ENCODE data around the gene RAB25.
A peak's percentile ranks its signal among the peaks of the same experiment; 100 is the strongest.
"Not testable (repeated sequence)": the region's sequence is repeated elsewhere in the genome, so short reads cannot be mapped to it uniquely, and the experiment has no call there.

Gene RAB25

GRCh38 chr1:156064615-156065014 lies 3.7 kb downstream of the RAB25 start:
- Histone ChIP-seq H3K4me2 (peak overlapping the region in 7 of 11 experiments; percentile 19 to 56 (median 38); a peak in 10 of 22 replicates), H3K27ac (no peak overlapping the region; a peak in 1 of 22 replicates)
- no peak for TF ChIP-seq Cebpa-rat (IDR thresholded peaks at IDR 0.05)

GRCh38 chr1:156065212-156065611 lies 4.3 kb downstream of the RAB25 start:
- no peak overlapping the region for H3K4me3 ChIP-seq
- H4K20me1 ChIP-seq, result peaks cover 0 to 5% (median 0%) of the 10 kb centered on the region in 11 experiments; a peak in 1 of 22 replicates
- TF ChIP-seq Cebpa-rat (IDR thresholded peaks at IDR 0.05), result no peak
- peak overlapping the region in 10 of 11 experiments; percentile 0 to 56 (median 26); a peak in 12 of 22 replicates for H3K4me2 ChIP-seq
- no peak overlapping the region for H3K27ac ChIP-seq
- no peaks in the 10 kb centered on the region for H3K27me3 ChIP-seq
- no peaks in the 10 kb centered on the region for H3K36me3 ChIP-seq
- H3K4me1 ChIP-seq, result peaks cover 21 to 40% (median 28%) of the 10 kb centered on the region in 10 experiments
- no peaks in the 10 kb centered on the region for H3K9me3 ChIP-seq (replicated peaks in 1 of 11)
- H3K9ac ChIP-seq, result peak overlapping the region in 2 of 11 experiments; percentile 13 to 27; a peak in 1 of 22 replicates

More at GRCh38 chr1:156064615-156065014, 3.7 kb downstream of the RAB25 start:
- H4K20me1 ChIP-seq, result no peaks in the 10 kb centered on the region; a peak in 1 of 22 replicates
- no peaks in the 10 kb centered on the region for H3K36me3 ChIP-seq
- no peaks in the 10 kb centered on the region for H3K9me3 ChIP-seq (replicated peaks in 1 of 11)
- peak overlapping the region in 2 of 11 experiments; percentile 13 to 27; a peak in 1 of 22 replicates for H3K9ac ChIP-seq
- H3K27me3 ChIP-seq, result no peaks in the 10 kb centered on the region
- H3K4me3 ChIP-seq, result no peak overlapping the region
- peaks cover 16 to 34% (median 22%) of the 10 kb centered on the region in 10 experiments for H3K4me1 ChIP-seq

GRCh38 chr1:156065871-156066270 lies 4.9 kb downstream of the RAB25 start:
- Histone ChIP-seq H3K36me3 (no peaks in the 10 kb centered on the region), H3K27me3 (no peaks in the 10 kb centered on the region), H4K20me1 (peaks cover 0 to 5% (median 0%) of the 10 kb centered on the region in 11 experiments; a peak in 1 of 22 replicates), H3K4me1 (peaks cover 21 to 45% (median 34%) of the 10 kb centered on the region in 10 experiments), H3K4me3 (no peak overlapping the region), H3K27ac (no peak overlapping the region), H3K4me2 (peak overlapping the region in 9 of 11 experiments; percentile 0 to 56 (median 26); a peak in 9 of 22 replicates), H3K9ac (no peak overlapping the region), H3K9me3 (replicated peaks in 1 of 11) (no peaks in the 10 kb centered on the region)
- TF ChIP-seq Cebpa-rat (IDR thresholded peaks at IDR 0.05), result no peak

- no peak overlapping the region for H3K4me2 ChIP-seq
- no peaks in the 10 kb centered on the region for H3K9me3 ChIP-seq (replicated peaks in 1 of 11)
- TF ChIP-seq Cebpa-rat (IDR thresholded peaks at IDR 0.05), result no peak
- 0 out of 22 replicates have a peak overlapping the region, but pooled peaks of 1 of the 11 experiments have one; percentile 6 for H3K9ac ChIP-seq
- H4K20me1 ChIP-seq, result peaks cover 0 to 7% (median 0%) of the 10 kb centered on the region in 11 experiments; a peak in 2 of 22 replicates
- H3K4me3 ChIP-seq, result no peak overlapping the region
- no peak overlapping the region for H3K27ac ChIP-seq
- peaks cover 12 to 51% (median 42%) of the 10 kb centered on the region in 10 experiments; a peak in 18 of 20 replicates for H3K4me1 ChIP-seq
- H3K36me3 ChIP-seq, result peaks cover 0 to under 1% (median 0%) of the 10 kb centered on the region in 11 experiments; a peak in 5 of 22 replicates
- H3K27me3 ChIP-seq, result no peaks in the 10 kb centered on the region
These were observed 6.3 kb downstream of the RAB25 start for GRCh38 chr1:156067262-156067661.

DNA sequence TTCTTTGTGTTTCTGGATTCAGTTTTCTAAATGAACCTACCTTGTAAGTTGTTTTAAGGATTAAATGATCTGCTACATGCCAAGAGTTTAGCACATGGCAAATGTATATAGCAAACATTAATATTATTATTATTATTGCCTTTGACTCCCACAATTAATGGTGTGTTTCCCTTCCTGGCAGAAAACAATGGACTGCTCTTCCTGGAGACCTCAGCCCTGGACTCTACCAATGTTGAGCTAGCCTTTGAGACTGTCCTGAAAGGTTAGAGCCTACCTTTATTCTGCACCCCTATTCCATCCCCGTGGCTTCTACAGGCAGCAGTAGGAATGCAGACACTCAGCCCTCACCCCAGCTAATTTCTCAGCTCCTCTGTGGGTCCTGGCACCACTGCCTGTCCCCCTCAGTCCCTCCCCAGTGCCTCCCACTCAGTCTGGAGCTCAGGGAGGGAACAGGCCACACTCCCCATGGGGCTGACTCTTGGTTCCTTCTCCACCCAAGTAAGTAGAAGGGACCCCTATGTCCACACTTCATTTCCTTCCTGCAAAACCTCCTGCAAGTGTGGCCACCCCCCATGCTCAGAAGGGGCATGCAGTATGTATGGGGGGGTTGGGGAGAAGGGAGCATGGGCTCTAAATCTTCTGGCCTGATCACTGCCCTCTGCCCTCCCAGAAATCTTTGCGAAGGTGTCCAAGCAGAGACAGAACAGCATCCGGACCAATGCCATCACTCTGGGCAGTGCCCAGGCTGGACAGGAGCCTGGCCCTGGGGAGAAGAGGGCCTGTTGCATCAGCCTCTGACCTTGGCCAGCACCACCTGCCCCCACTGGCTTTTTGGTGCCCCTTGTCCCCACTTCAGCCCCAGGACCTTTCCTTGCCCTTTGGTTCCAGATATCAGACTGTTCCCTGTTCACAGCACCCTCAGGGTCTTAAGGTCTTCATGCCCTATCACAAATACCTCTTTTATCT lies 8.8 kb downstream of the RAB25 start:
- Histone ChIP-seq H3K4me1 (peaks cover 15 to 66% (median 50%) of the 10 kb centered on the region in 10 experiments), H3K36me3 (peaks cover 0 to 22% (median 18%) of the 10 kb centered on the region in 11 experiments; a peak in 14 of 22 replicates), H3K4me3 (no peak overlapping the region), H3K27me3 (no peaks in the 10 kb centered on the region), H3K4me2 (peak overlapping the region; percentile 2 to 58 (median 55); a peak in 20 of 22 replicates), H4K20me1 (peaks cover 0 to 27% (median 9%) of the 10 kb centered on the region in 11 experiments; a peak in 13 of 22 replicates), H3K9ac (peak overlapping the region in 3 of 11 experiments; percentile 4 to 37 (median 33); a peak in 2 of 22 replicates), H3K9me3 (replicated peaks in 1 of 11) (no peaks in the 10 kb centered on the region), H3K27ac (peak overlapping the region in 3 of 11 experiments; percentile 15 to 28 (median 19); a peak in 3 of 22 replicates)
- TF ChIP-seq Cebpa-rat (IDR thresholded peaks at IDR 0.05), result no peak

DNA sequence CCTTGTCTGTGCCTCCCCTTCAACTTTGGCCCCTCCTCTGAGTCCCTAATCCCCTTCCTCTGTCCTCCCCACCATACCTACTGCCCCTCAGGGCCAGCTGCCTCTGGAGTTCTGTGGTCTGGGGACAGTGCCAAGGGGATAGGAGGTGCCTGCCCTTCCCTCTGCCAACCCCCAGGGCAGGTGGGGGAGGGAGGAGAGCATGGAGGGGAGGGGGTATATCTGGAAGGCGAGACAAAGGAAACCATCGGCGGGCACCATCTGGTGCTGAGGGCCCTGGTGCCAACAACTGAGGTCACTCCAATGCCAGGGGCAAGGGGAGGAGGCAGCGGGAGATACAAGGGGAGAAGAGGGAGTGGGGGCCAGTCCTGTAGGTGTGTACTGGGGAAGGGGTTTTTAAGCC lies 9.6 kb downstream of the RAB25 start:
- Histone ChIP-seq H3K4me2 (peak overlapping the region; percentile 2 to 58 (median 55); a peak in 16 of 22 replicates), H3K4me1 (peaks cover 22 to 66% (median 50%) of the 10 kb centered on the region in 10 experiments), H3K36me3 (peaks cover 0 to 30% (median 23%) of the 10 kb centered on the region in 11 experiments; a peak in 14 of 22 replicates), H3K27me3 (no peaks in the 10 kb centered on the region), H3K9me3 (replicated peaks in 1 of 11) (no peaks in the 10 kb centered on the region), H4K20me1 (peaks cover 0 to 35% (median 17%) of the 10 kb centered on the region in 11 experiments; a peak in 13 of 22 replicates), H3K4me3 (no peak overlapping the region), H3K27ac (peak overlapping the region in 4 of 11 experiments; percentile 14 to 28 (median 17); a peak in 4 of 22 replicates), H3K9ac (no peak overlapping the region)
- no peak for TF ChIP-seq Cebpa-rat (IDR thresholded peaks at IDR 0.05)

DNA sequence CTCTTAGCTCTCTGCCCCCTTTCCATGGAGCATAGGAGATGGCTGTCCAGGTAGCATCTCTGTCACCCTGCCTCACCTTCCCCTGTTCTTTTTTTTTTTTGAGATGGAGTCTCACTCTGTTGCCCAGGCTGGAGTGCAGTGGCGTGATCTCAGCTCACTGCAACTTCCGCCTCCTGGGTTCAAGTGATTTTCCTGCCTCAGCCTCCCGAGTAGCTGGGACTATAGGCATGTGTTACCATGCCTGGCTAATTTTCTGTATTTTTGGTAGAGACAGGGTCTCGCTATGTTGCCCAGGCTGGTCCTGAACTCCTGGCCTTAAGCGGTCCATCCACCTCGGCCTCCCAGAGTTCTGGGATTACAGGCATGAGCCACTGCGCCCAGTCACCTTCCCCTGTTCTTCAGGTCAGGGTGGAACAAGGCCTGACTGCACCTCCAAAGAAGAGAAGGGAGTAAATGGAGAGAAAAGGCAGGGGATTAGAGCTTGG lies 10.4 kb downstream of the RAB25 start:
- Histone ChIP-seq H4K20me1 (peaks cover 0 to 43% (median 25%) of the 10 kb centered on the region in 11 experiments; a peak in 13 of 22 replicates), H3K36me3 (peaks cover 0 to 38% (median 31%) of the 10 kb centered on the region in 11 experiments; a peak in 16 of 22 replicates), H3K4me1 (peaks cover 23 to 66% (median 51%) of the 10 kb centered on the region in 10 experiments), H3K4me2 (peak overlapping the region in 5 of 11 experiments; percentile 10 to 56 (median 55); a peak in 7 of 22 replicates)
- not testable (repeated sequence) for H3K9me3 ChIP-seq (replicated peaks in 1 of 11); H3K27me3 ChIP-seq; H3K27ac ChIP-seq; H3K4me3 ChIP-seq; H3K9ac ChIP-seq

DNA sequence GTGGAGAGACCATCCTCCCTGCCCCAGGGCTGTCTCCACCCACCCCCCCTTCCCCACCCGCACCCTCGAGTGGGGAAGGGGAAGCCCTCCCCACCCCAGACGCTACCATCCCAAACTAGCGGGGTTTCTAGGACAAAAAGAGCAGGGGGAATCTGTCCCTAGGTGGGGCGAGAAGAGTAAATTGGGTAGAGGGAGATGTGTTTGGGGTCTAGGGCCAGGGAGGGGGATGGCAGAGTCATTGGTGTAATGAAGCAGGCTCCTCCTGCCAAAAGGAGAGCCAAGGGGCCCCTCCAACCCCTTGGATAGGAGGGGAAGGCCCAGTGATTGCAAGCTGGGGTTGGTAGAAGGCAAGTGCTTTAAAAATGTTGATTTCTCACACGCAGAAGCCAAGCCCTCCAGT lies 11.3 kb downstream of the RAB25 start:
- Histone ChIP-seq H3K9ac (no peak overlapping the region), H3K36me3 (peaks cover 0 to 47% (median 40%) of the 10 kb centered on the region in 11 experiments; a peak in 19 of 22 replicates), H3K4me1 (peaks cover 31 to 70% (median 59%) of the 10 kb centered on the region in 10 experiments), H3K27me3 (no peaks in the 10 kb centered on the region), H3K4me2 (0 out of 22 replicates have a peak overlapping the region, but pooled peaks of 1 of the 11 experiments have one; percentile 24), H3K9me3 (replicated peaks in 1 of 11) (no peaks in the 10 kb centered on the region), H4K20me1 (peaks cover 0 to 52% (median 34%) of the 10 kb centered on the region in 11 experiments; a peak in 14 of 22 replicates), H3K4me3 (no peak overlapping the region), H3K27ac (no peak overlapping the region)
- TF ChIP-seq Cebpa-rat (IDR thresholded peaks at IDR 0.05), result no peak
